Inferior parietal cortex (tissue), 1 donor: ENCODE data around the gene FRMD4B.

Source experiments
- DNase-seq: peaks from one replicate; pipeline ENCODE4 v3.0.0-alpha.2; 2016; ENCODE audit errors: extremely low spot score

The FRMD4B gene

DNA sequence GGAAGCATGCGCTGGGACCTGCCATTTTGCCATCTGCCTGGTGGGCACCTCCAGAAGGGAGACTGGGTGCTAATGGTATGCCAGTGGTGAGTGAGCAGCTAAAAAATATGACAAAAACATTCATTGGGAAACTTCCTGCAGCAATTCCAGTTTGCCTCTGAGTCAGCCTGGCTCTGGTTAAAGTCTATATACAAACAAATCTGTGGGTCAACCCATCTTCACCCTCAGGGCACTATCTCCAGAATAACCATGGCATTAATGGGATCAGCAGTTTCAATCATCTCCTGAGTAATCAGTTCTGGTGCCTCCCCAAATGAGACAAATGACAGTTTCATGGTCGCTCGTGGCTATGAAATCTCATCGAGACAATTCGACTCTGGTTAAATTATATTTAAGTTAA lies 21.5 kb downstream of the FRMD4B start:
- no peak for DNase-seq

DNA sequence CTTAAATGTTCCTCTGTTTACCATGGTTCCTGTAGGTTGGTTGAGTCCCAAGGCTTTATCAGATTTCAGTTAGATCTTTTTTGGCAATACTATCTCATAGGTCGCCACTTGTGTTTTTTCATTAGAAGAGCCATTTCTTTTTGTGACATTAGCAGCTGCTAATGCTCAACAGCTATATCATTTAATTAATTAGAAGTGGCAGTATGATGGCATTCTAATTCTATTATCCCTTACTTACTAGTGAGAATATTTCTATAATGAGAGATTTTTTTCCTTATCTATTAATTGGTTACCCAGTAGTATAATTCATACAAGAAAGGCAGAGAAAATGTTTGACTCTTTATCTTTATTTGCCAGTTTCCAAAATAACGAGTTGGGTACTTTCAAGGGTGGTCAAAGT lies 25.2 kb downstream of the FRMD4B start:
- no peak for DNase-seq

DNA sequence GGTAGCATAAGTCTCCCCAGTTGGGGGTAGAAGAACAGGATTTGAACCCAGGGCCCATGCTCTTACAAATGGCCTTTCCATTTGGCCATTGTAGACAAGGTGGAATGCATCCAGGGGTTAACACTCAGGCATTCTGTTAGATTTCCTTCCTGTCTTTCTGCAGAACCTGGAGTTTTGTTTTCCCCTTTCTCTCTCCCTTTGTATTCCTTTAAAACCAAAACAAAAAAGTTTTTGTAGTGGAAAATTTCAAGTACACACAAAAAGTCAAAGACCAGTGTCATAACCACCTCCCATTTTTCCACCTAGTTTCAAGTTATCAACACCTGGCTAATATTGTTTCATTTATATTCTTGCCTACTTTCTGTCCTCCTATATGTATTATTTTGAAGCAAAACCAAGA lies 26.0 kb downstream of the FRMD4B start:
- no peak for DNase-seq

DNA sequence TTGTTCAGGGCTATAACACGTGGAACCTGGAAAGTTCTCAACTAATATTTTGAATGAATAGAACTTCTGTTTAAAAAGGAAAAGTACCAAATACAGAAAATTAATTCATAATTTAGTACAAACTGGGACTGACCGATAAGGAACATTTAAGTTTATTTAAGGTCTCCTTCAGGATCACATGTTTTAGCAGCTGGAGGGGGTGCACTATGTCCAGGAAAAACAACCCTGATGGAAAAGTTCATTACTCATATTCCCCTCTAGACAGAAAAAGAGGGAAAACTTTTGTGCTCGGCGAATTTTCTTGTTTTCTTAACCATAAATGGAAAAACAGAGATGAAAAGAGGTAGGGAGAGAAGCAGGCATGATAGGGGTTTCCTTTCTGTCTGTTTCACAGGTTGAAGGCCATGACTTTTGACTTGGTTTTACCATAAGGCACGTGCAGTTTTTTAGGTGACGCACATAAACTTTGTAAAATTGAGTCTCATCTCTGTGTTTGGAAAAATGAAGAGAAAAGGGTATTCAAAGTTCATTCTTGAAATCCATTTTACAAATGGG lies 26.5 kb downstream of the FRMD4B start:
- DNase-seq: no peak

DNA sequence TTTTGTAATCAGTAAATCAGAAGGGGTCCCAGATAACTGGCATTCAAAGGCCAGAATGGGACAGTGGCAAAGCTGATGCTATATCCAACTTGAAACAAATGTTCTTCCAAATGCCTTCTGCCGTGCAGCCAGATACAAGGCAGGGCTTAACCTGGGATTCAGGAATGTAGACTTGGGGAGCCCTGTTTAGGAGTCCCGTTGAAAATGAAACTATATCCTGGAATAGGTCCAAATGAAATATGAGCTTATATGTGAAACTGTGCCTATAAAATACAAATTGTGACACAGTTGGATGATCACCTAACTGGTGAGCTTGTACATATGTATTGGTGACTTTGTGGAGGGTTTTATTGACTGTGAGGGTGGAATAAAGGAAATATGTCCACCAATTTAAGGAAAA lies 28.7 kb downstream of the FRMD4B start:
- no peak for DNase-seq

DNA sequence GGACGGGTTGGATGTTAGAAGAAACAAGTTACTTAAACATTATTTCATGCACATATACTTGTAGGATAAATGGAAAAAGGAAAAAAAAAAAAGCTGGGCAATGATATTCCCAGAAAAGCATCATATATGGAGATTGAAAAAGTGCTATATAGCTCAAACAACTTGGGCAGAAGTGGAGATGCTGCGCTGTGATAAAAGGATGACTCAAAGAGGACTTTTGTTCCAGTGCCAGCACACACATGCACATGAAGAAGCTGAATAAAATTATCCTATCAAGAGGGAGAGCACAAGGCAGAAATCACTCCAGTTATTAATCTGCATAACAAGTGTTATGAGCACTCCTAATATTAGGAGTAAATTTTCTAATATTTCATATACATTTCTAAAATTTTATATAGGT lies 30.9 kb downstream of the FRMD4B start:
- no peak for DNase-seq

DNA sequence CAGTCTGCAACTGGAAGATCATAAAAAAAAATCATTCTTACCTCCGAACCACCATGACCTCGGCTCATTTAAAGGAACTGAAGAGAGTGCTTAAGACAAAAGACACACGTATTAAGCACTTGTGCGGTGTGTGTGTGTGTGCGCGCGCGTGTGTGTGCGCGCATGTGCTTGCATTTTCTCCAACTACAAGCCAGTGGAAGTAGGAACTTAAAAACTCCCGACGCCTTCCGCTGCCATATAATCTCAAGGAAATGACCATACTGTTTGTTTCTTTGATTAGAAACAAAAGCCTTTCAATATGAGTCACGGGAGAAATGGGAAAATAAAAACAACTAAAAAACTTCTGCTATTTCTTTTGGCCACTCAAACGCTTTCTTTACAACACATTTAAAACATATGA lies 32.4 kb downstream of the FRMD4B start:
- DNase-seq: no peak

DNA sequence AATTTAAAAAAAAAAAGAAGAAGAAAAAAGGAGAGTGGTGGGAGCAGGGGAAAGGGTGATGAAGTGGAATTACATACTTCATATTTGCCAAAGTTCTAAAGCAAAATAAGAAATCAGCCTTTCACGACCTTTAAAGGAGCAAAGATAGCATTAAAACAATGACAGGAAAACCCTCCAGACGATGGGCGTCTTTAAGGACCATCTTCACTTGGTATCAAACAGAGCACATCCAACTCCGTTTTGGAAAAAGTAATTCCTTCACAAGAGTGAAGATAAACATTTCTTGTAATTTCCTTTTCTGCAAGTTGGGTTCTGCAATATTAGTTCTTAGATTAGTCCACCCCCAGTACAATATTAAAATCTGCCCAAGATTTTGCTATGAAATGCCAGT lies 32.8 kb downstream of the FRMD4B start:
- no peak for DNase-seq

DNA sequence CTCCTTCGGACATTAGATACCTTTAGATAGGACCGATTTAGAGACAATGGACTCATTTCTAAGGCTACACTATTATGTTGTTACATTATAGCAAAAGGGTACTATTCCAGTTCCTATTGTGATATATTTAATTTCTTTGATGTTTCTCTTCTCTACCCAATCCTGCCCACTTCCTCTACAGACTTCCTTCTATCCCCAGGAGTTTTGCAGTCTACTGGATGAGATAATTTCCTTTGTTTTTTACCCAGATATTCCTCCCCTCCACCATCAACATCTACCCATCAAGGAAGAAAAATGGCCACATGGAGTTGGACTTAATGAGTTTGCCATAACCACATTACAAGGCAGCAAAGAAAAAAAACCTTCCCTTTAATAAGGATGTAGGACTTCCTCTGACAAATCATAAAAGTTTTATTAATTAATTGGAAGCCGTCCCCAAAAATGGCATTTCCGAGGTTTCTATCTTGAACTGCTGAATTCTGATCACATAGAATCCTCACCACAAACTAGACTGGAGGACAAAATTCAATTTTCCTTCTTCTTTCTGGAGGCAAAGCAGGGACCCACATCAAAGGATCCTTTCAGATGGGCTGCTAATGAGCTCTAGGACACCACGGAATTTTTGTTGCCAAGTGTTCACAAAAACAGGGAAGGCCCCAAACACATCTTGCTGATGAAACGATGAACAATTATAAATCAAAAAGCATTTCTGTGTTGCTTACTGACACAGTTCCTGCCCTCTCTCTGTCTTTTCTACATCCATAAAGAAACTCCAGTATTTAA lies 33.4 kb downstream of the FRMD4B start:
- no peak for DNase-seq

DNA sequence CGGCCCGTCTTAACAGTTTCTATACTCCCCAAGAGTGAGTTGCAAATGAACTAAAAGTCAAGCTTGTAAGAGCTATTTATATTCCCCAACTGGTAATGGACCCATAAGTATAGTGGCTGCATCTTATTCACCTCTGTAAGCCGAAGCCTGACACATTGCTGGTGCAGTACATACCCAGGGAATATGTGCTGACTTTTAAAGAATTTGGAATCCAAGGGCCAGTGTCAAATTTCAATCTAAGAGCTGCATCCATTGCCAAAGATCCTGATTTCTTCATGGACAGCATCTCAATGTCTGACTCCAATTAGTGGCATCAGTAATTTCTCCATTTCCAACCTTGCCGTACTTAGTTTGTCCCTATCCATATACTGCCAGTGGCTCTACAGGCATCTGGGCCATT lies 42.0 kb downstream of the FRMD4B start:
- no peak for DNase-seq

DNA sequence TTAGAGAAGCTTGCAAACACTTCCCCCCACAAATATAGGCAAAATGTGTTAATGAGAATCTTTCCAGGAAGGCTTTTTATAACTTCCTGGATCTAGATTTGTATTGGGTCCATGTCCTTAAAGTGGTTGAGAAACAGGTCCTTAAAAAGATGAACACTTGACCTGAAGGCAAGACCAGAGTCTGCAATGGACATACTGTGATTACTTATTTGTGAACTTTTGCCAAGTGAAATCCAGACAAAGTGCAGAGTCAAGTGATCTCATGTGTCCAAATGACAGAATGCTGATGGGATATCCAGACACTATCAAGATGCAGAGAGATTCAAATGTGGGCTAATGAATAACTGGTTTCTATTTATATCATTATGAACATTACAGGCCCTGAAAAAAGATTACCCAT lies 43.8 kb downstream of the FRMD4B start:
- DNase-seq: no peak

DNA sequence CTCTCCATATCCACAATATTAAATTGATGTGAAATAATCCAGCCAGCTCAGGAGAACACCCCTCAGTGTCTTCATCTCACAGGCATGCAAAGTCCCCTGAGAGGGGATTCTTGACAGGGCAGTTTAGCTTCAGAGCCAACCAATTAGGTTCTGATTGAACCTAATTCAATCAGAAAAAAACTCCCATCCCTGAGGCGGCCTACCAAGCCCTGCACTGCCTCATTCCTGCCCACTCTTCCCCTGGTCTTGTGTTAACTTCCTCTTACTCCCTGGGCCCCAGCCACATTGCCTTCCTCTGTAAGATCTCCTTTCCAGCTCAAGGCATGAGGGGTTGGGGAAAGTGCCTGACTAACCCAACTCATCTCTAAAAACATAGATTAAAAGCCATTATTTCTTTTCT lies 46.1 kb downstream of the FRMD4B start:
- no peak for DNase-seq

DNA sequence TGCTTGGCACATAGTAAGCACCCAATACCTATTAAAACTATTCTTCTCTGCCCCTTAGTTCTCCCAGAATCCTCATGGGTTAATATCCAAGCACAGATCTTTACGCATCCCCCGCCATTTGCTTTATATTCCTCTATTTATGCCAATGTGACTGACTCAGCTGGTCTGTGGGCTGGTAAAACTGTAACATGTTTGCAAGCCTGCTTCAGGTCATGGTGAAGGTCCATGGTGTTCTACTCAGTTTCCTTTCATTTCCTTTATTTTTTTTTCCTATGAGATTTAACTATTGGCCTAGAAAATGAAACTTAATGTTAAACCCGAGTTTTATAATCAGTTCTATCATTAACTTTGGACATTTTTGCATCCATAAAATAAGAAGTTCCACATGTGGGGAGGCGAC lies 47.0 kb downstream of the FRMD4B start:
- DNase-seq: no peak

DNA sequence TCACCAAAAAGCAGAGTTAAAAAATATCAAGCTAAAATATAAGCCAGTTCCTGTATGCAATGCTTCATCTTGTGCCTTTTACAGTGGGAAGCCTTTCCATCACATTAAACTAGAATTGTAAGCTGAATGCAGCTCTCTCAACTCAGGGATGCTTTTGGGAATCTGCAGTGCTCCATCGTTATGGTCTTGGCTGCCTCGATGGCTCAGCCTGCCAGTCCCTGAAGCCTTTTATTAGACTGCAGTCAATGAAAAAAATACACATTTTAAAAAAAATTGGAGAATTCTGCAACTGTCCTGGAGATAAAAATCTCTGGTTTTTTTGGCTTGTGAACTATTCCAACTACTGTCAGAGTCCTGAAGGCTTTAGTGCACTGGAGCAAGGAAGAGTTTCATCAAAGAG lies 53.0 kb downstream of the FRMD4B start:
- DNase-seq: no peak

DNA sequence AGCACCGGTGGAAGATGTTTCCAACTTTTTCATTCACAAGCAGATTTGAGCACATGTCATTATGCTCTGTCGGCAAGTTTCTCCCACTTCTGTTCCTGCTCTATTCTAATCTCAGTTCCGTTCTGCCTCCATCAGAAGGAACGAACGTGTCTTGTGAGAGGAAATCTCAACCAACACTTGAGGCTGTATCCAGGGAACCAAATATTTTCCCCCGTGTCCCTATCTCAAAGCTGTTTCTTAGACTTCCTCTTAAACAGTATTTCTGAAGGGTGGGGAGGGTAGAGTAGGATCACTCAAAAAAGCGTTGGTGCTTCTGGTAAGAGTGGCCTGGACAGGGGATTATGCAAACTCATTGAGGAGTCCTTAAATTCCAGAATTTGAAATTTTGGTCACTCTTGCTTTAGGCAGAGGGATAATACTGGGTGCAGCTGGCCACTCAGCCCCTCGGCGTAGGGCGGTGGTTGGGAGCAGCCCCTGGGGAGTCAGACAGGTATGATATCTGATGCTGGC lies 54.9 kb downstream of the FRMD4B start:
- no peak for DNase-seq

DNA sequence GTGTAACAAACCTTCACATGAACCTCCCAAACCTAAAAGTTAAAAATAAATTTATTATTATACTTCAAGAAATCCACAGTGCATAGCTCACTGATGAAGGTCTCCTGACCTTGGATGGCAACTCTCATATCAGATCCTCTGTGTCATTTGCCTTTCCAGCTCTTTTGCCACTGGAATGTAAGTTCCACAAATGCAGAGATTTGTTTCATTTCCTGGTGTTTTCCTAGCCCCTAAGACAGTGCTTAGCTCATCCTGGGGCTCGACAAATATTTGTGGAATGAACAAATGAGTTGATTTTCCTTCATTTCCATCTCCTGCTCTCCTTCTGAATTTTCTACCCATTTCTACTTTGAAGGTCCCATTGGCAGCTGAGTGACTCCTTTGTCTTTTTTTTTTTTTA lies 56.0 kb downstream of the FRMD4B start:
- no peak for DNase-seq

DNA sequence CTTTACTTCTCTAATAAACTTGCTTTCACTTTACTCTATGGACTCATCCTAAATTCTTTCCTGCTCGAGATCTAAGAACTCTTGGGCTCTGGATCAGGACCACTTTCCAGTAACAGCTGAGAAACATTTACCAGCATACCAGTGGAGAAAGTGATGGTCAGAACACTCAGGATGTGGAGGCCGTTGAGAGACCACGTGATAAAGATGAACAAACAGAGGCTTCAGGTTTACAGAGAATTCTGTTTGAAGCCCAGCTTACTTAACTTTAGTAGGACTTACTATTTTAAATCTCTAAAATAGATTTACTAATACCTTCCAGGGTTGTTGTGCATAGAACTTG lies 57.0 kb downstream of the FRMD4B start:
- DNase-seq: no peak

DNA sequence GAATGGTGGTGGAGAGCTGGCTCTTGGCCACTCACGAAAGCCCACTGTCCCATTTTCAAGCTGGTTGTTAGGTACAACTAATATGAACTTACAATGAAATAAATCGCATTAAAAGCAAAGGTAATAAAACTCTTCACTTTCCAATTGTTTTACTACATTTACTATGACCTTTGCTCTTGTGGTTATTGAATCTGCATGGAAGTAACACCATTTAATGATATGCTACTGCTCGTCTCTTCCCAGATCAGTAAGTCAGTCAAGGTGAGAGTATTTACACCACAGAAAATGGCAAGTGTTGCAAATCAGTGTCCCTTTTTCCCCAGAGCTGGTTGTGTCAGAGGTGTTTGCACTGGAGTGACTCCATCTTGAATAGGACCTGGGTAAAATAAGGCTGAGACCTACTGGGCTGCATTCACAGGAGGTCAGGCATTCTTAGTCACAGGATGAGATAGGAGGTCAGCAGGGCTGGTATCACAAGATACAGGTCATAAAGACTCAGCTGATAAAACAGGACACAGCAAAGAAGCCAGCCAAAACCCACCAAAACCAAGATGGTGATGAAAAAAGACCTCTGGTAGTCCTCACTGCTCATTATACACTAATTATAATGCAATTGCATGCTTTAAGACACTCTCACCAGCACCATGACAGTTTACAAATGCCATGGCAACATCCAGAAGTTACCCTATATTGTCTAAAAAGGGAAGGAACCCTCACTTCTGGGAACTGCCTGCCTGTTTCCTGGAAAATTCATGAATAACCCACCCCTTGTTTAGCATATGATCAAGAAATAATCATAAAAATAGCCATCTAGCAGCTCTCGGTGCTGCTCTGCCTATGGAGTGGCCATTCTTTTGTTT lies 57.6 kb downstream of the FRMD4B start:
- no peak for DNase-seq

DNA sequence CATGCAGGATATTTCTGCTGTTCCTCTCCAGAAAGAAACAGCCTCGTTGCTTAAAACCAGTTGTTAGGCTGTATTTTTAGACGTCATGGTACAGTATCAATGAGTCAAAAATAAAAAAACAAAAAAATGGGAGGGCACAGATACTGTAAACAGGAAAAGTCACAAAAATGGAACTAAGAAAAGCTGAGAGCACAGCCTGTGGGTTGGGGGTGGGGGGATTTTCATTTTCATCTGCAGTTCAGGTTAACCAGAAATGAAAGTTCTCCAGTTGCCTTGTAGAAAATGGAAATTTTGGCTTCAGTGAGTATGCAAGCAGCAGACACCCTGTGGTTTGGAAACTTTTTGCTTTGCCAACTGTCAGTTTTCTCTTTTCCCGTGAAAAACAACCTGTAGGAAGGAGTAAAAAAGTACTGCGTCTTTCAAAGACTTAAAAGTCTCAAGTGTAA lies 59.0 kb downstream of the FRMD4B start:
- DNase-seq: no peak

DNA sequence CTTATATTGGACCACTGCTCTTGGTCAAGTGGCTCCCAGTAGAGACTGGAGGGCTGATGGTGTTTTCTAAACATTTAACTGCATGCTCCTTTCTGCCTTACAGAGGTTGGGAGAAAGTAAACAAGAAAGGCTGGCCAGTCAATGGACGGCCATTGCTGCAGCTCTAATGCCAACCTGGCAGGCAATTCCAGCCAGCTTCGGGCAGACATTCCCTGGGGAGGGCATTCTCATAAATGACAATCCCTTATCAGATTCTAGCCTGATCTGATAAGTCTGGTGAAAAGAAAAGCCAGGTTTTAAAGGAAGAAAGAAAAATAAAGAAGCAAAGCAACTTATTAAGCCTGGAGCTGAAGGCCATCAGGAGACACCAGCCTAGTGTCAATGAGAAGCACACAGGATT lies 60.7 kb downstream of the FRMD4B start:
- DNase-seq: no peak

DNA sequence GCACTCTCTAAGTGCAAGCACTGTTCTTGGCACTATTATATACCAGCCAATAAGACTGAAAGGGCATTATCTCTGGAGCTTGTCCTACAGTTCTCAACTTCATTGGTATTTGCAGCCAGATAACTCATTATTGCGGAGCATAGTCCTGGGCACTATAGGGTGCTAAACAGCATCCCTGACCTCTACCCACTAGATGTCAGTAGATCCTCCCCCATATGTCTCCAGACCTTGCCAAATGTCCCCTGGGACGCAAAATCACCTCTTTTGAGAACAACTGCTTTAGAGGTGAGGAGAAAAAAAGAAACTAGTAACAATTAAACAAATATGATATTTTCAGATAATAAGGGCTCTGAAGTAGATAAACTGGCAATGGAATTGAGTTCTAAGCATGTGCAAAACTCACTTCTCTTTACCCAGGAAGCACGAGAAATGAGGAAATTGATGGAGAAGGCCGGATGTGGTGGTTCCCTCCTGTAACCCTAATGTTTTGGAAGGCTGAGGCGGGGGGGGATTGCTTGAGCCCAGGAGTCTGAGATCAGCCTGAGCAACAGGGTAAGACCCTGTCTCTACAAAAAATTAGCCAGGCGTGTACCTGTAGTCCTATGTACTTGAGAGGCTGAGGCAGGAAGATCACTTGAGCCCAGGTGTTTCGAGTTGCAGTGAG lies 61.4 kb downstream of the FRMD4B start:
- no peak for DNase-seq

DNA sequence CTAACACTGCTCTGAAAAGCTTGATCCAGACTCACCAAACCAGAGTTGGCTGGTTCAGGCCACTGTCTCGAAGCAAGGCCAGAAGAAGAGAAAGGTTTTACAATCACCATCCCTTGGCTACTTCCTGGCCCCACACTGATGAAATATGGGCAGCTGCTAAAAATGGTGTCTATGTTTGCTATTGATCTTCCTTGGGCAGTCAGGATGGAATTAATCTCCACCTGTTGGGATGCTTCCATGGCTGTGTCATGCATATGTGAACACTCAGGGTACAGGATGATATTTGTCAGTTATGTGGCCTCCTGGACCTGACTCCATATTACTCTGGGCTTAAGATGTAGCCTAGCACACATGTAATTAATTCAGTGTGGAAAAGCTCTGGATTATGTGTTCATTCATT lies 61.9 kb downstream of the FRMD4B start:
- DNase-seq: no peak
